Choroid plexus epithelial cell (primary cell): ENCODE measurements around the gene PFN3.
A peak's percentile ranks its signal among the peaks of the same experiment; 100 is the strongest.

Source experiments
- DNase-seq: peaks from one replicate; pipeline ENCODE4 v3.0.0-alpha.2; 2010; ENCODE audit warnings: low read depth
- H3K4me3 ChIP-seq: 2 replicates; pipeline ENCODE4 v1.5.1; 2011; ENCODE audit warnings: low read depth, mild to moderate bottlenecking, control low read depth, low read length, moderate library complexity
- CTCF ChIP-seq: conservative IDR thresholded peaks from 2 replicates; pipeline ENCODE4 v1.5.1; 2011; ENCODE audit warnings: low read depth, mild to moderate bottlenecking, control low read depth, inconsistent platforms, low read length, moderate library complexity

PFN3 gene

GRCh38 chr5:177355162-177355867 lies 45.1 kb downstream of the PFN3 start:
- H3K4me3 ChIP-seq: no peak overlapping the region
- DNase-seq: no peak
- TF ChIP-seq CTCF: no peak

- H3K4me3 ChIP-seq: no peak overlapping the region
- no peak for TF ChIP-seq CTCF
- DNase-seq: no peak
These were observed 45.8 kb downstream of the PFN3 start for GRCh38 chr5:177354711-177355110.

GRCh38 chr5:177354256-177354655 lies 46.2 kb downstream of the PFN3 start:
- DNase-seq: no peak
- TF ChIP-seq CTCF: no peak

GRCh38 chr5:177353093-177353492 lies 47.4 kb downstream of the PFN3 start:
- no peak for DNase-seq
- no peak overlapping the region for H3K4me3 ChIP-seq
- no peak for TF ChIP-seq CTCF

More at GRCh38 chr5:177354256-177354655, 46.2 kb downstream of the PFN3 start:
- H3K4me3 ChIP-seq: no peak overlapping the region

- peak; percentile 98 for DNase-seq
- H3K4me3 ChIP-seq: peak within 1 kb of the TSS; percentile 96
- no peak for TF ChIP-seq CTCF
These were observed 48.8 kb downstream of the PFN3 start, which contains the start of gene LMAN2 for GRCh38 chr5:177351392-177352329. Gene LMAN2 (minus strand): TSS chr5:177351668. CDS start chr5:177351647, 21 bp downstream.

GRCh38 chr5:177350776-177351391 lies 49.6 kb downstream of the PFN3 start:
- TF ChIP-seq CTCF: no peak
- peak overlapping the region; percentile 96 for H3K4me3 ChIP-seq
- no peak for DNase-seq
